Skeletal muscle tissue (tissue), 4 donors: Measurements from ENCODE around the gene MCM5. TPM values are rescaled to one million over a fixed set of nuclear protein-coding genes. Genes with fewer than 3 reads are reported as not detected.

Experiments used
- H3K27ac ChIP-seq: one replicate; pipeline ENCODE4 v1.7.0; 2013; ENCODE audit warnings: mild to moderate bottlenecking, low read depth, low read length, inconsistent platforms
- H3K27me3 ChIP-seq, 3 donors: one replicate each; pipeline ENCODE4 v1.7.0; 2013; ENCODE audit warnings: low read length in 3 of 3; ENCODE audit not compliant: control insufficient read depth in 3 of 3, insufficient read depth in 3 of 3
- H3K36me3 ChIP-seq, 3 donors: one replicate each; pipeline ENCODE4 v1.7.0; 2013; ENCODE audit warnings: low read length in 3 of 3; ENCODE audit not compliant: control insufficient read depth in 3 of 3, insufficient read depth in 3 of 3
- H3K4me1 ChIP-seq, 3 donors: one replicate each; pipeline ENCODE4 v1.7.0; 2013; ENCODE audit warnings: low read length in 3 of 3, mild to moderate bottlenecking in 3 of 3; ENCODE audit not compliant: control insufficient read depth in 3 of 3, insufficient read depth in 3 of 3
- H3K4me3 ChIP-seq, 3 donors: one replicate each; pipeline ENCODE4 v1.7.0; 2013; ENCODE audit warnings: low read length in 3 of 3
- H3K9ac ChIP-seq, 3 donors: one replicate each; pipeline ENCODE4 v1.7.0; 2013; ENCODE audit warnings: low read length in 3 of 3, mild to moderate bottlenecking in 3 of 3, moderate library complexity in 2 of 3, low read depth in 1 of 3
- H3K9me3 ChIP-seq, 3 donors: one replicate each; pipeline ENCODE4 v1.7.0; 2013; ENCODE audit warnings: low read length in 3 of 3; ENCODE audit not compliant: control insufficient read depth in 3 of 3
- total RNA-seq: library from RNA; depleted of rRNA; stranded (reverse); fragments of >200 nt; gene quantifications from one replicate; pipeline ENCODE4 v1.2.3, GENCODE V29; 2014
- donor health status: Osteomylitis.

MCM5 gene
- total RNA-seq, 1 donor from 2014 or later = 25.1 TPM

DNA sequence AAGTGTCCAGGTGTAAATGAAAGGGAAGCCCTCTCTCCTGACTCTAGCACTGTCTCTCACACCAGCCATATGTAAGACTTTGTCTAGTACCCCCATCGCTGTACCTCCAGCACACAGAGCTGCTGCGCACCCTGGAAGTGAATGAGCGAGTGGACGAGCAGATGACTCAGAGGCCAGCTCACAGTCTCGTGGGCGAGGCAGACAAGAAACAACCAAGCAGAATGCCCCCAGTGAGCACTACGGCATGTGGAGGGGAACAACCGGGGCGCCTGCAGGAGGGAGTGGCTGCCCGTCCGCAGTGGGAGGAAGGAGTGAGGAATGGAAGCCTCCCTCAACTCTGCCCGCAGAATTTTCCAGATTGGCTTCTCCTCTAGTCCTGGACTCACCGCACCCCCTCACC lies 46.4 kb downstream of the MCM5 start:
- H3K36me3 ChIP-seq = peaks cover 0 to 2% (median 0%) of the 10 kb centered on the region in 3 donors
- no peaks in the 10 kb centered on the region for H3K27me3 ChIP-seq
- H3K27ac ChIP-seq = no peak overlapping the region
- H3K4me3 ChIP-seq = no peak overlapping the region
- H3K9me3 ChIP-seq = no peaks in the 10 kb centered on the region
- no peak overlapping the region for H3K9ac ChIP-seq
- H3K4me1 ChIP-seq = no peaks in the 10 kb centered on the region

DNA sequence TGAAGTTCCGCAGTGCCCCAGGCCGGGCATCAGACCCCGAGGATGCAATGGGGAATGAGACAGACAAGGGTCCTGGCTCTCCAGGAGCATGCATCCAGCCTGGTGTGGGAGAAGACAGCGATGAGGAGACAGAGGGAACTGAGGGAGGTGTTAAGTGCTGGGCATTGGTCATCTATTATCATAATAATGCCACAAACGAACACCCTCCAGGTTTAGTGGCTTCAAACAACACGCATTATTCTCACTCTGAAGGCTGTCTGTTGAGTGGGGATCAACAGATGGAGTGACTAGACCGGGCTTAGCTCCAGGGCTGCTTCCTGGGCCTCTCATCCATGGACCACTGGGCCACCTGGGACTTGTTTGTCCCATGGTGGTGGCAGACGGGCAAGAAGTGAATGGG lies 48.6 kb downstream of the MCM5 start:
- Histone ChIP-seq H3K27ac (no peak overlapping the region), H3K9ac (no peak overlapping the region), H3K9me3 (no peaks in the 10 kb centered on the region), H3K36me3 (peaks cover 0 to 2% (median 0%) of the 10 kb centered on the region in 3 donors), H3K27me3 (peaks cover 0 to 7% (median 0%) of the 10 kb centered on the region in 3 donors), H3K4me3 (no peak overlapping the region), H3K4me1 (no peaks in the 10 kb centered on the region)

DNA sequence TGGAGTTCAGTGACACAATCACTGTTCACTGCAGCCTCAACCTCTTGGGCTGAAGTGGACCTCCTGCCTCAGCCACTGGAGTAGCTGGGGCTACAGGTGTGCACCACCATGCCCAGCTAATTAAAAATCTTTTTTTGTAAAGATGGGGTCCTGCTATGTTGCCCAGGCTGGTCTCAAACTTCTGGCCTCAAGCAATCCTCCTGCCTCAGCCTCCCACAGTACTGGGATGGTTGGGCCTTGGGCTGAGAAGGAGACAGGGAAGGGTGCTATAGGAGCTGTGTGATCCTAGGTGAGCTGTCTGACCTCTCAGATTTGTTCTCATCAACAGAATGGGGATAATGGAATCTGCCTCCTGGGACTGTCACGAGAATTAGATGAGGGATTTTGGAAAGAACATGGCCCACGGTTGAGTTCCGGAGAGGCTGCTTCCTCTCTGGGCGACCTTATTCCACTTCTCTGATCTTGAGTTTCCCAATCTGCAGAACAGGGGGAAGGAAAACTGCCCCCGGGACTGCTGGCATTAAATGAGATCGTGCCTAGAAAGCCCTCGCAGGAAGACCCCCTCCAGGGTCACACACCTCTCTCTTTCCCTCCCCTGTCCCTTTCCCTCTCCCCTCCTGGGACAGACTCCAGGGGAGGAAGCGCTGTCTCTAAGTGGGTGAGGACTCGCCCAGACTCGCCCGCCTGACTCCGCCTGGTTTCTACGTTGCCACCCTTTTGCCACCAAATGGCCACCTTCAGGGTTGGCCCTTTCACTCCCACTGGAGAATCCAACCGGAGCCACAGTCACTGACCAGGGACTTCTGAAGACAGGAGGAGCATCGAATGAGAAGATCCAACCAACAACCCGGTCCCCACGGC lies 50.1 kb downstream of the MCM5 start:
- Histone ChIP-seq H3K4me3 (no peak overlapping the region), H3K36me3 (peaks cover 0 to 2% (median 0%) of the 10 kb centered on the region in 3 donors), H3K9ac (no peak overlapping the region), H3K4me1 (peaks cover 0 to 3% (median 0%) of the 10 kb centered on the region in 3 donors), H3K9me3 (no peaks in the 10 kb centered on the region), H3K27me3 (peaks cover 0 to 7% (median 6%) of the 10 kb centered on the region in 3 donors), H3K27ac (no peak overlapping the region)

GRCh38 chr22:35450824-35451569 lies 51.1 kb downstream of the MCM5 start:
- Histone ChIP-seq H3K4me3 (no peak overlapping the region), H3K27ac (no peak overlapping the region), H3K36me3 (peaks cover 0 to 2% (median 0%) of the 10 kb centered on the region in 3 donors), H3K4me1 (peaks cover 0 to 3% (median 0%) of the 10 kb centered on the region in 3 donors), H3K9me3 (no peaks in the 10 kb centered on the region), H3K9ac (no peak overlapping the region), H3K27me3 (peaks cover 0 to 7% (median 6%) of the 10 kb centered on the region in 3 donors)

DNA sequence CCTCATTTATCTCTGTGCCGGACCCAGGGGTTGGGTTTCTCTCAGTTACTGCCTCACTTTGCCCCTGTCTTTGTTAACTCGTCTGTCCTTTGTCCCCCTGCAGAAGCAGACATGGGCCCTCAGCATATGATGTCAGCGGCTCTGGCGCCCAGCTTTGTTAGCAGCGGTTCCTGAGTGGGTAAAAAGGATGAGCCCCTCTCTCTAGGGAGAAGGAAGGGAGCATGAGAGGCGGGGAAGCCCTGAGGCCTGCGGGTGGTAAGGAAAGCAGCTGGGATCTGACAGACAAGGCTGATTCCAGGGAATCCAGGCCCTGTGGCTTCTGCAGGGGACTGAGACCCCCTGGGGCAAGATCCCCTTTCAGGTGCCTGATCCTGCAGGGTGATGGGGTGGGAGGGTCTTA lies 51.7 kb downstream of the MCM5 start:
- Histone ChIP-seq H3K4me1 (peaks cover 0 to 3% (median 0%) of the 10 kb centered on the region in 3 donors), H3K36me3 (peaks cover 0 to 2% (median 0%) of the 10 kb centered on the region in 3 donors), H3K27ac (no peak overlapping the region), H3K4me3 (no peak overlapping the region), H3K27me3 (peaks cover 0 to 7% (median 6%) of the 10 kb centered on the region in 3 donors), H3K9ac (no peak overlapping the region), H3K9me3 (no peaks in the 10 kb centered on the region)

DNA sequence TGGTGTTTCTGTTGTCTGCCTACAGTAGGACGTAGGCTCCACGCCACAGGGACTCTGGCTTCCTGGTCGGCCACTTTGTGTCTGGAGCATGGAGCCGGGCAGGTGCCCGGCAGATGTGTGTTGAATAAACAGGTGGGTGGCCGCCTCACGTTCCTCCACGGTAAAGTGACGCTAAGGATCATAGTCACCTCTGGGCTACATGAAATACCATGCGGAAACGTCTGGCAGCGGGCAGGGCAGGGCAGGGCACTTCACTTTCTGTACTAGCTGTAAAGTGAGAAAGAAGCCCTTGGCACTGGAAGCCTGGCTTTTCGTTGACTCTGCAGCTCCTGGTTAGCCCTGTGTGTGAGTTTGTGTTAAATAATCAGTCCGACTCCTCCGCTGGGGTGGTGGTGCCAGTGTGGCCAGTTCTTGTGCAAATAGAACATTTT lies 52.4 kb downstream of the MCM5 start:
- Histone ChIP-seq H3K9ac (no peak overlapping the region), H3K27ac (no peak overlapping the region), H3K9me3 (no peaks in the 10 kb centered on the region), H3K4me3 (no peak overlapping the region), H3K27me3 (peaks cover 0 to 7% (median 6%) of the 10 kb centered on the region in 3 donors), H3K36me3 (peaks cover 0 to 2% (median 0%) of the 10 kb centered on the region in 3 donors), H3K4me1 (peaks cover 0 to 3% (median 0%) of the 10 kb centered on the region in 3 donors)

DNA sequence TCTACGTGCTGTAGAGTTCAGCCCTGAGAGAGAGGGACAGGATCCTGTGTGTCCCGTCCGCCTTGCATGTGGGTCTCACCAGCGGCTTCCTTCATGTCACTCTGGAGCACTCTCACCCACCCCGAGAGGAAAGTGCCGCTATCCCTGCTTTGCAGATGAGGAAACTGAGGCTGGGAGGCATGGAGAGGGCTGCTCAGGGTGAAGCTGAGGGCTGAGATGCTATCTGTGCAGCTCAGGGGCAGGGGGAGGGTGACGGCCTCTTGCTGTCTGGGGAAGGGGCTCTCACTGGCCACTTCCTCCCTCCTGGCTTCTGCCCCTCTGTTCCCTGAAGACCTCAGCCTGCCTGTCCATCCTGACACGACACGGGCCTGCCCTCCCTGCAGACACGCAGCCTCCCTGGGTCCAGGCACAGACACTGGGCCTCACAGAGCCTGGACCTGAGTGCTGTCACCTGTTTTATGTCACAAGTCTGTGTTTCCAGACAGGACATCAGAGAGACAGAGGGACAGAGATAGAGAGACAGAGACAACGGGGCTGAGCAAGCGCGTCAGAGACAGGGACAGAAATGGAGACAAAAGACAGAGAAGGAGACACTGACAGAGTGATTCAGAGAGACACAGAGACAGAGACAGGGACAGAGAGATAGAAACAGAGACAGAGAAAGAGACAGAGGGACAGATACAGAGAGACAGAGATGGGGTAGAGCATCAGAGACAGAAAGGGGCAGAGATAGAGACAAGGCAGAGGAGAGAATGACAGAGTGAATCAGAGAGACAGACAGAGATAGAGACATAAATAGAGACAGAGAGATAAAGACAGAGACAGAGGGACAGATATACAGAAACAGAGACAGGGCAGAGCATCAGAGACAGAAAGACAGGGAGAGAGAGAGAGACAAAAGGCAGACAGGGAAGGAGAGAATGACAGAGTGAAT lies 53.1 kb downstream of the MCM5 start:
- Histone ChIP-seq H3K36me3 (peaks cover 0 to 2% (median 0%) of the 10 kb centered on the region in 3 donors), H3K4me3 (no peak overlapping the region), H3K27ac (no peak overlapping the region), H3K4me1 (peaks cover 0 to 3% (median 0%) of the 10 kb centered on the region in 3 donors), H3K27me3 (peaks cover 0 to 7% (median 6%) of the 10 kb centered on the region in 3 donors), H3K9me3 (no peaks in the 10 kb centered on the region), H3K9ac (no peak overlapping the region)

DNA sequence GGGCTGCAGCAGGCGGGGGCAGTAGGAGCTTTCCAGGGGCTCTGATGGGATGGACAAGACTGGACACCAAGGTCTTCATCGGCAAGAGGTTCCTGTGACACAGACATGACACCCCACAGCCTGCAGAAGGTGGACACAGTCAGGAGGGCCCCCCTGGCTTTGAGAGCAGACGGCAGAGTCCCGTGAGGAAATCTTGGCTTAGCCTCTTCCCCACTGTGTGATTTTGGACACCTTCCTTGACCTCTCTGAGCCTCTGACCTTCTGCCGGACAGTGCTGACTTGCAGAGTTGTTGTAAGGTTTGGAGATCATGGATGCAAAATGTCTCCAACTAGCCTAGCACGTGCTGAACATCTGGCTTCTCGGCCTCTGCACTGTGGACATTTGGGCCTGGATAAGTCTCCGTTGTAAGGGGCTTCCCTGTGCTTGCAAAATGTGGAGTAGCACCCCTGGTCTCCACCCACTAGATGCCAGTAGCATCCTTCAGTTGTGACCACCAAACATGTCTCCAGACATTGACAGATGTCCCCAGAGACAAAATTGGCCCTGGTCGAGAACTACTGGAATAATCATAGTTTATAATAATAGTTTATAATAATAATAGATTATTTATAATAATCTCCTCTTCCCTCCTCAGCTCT lies 54.6 kb downstream of the MCM5 start:
- H3K4me1 ChIP-seq = peaks cover 0 to 3% (median 0%) of the 10 kb centered on the region in 3 donors
- no peaks in the 10 kb centered on the region for H3K36me3 ChIP-seq
- H3K27ac ChIP-seq = no peak overlapping the region
- no peak overlapping the region for H3K9ac ChIP-seq
- H3K4me3 ChIP-seq = no peak overlapping the region
- no peaks in the 10 kb centered on the region for H3K9me3 ChIP-seq
- H3K27me3 ChIP-seq = peaks cover 0 to 7% (median 6%) of the 10 kb centered on the region in 3 donors

GRCh38 chr22:35455529-35455928 lies 55.6 kb downstream of the MCM5 start:
- Histone ChIP-seq H3K9ac (no peak overlapping the region), H3K4me3 (no peak overlapping the region), H3K9me3 (no peaks in the 10 kb centered on the region), H3K27me3 (peaks cover 0 to 7% (median 6%) of the 10 kb centered on the region in 3 donors), H3K36me3 (no peaks in the 10 kb centered on the region), H3K27ac (no peak overlapping the region), H3K4me1 (peaks cover 0 to 3% (median 0%) of the 10 kb centered on the region in 3 donors)
